IPS DF 6.9 (cell line): ENCODE results near the gene GRM5.

Experiments
- DNase-seq: peaks from one replicate; pipeline ENCODE4 v3.0.0-alpha.2; 2013; ENCODE audit warnings: low read depth, low spot score
- H3K27ac ChIP-seq: one replicate; pipeline ENCODE4 v1.5.1; 2013; ENCODE audit warnings: low read length, control low read depth
- H3K27me3 ChIP-seq: 2 replicates; pipeline ENCODE4 v1.6.1; 2013; ENCODE audit warnings: mild to moderate bottlenecking, low read length; ENCODE audit not compliant: control insufficient read depth, insufficient read depth
- H3K36me3 ChIP-seq: 2 replicates; pipeline ENCODE4 v1.6.1; 2013; ENCODE audit warnings: low read length; ENCODE audit not compliant: control insufficient read depth, insufficient read depth
- H3K4me1 ChIP-seq: 2 replicates; pipeline ENCODE4 v1.6.1; 2013; ENCODE audit warnings: low read length; ENCODE audit not compliant: control insufficient read depth, insufficient read depth
- H3K4me3 ChIP-seq: 2 replicates; pipeline ENCODE4 v1.5.1; 2013; ENCODE audit warnings: mild to moderate bottlenecking, low read length
- H3K9me3 ChIP-seq: 2 replicates; pipeline ENCODE4 v1.6.1; 2013; ENCODE audit warnings: low read length, inconsistent platforms; ENCODE audit not compliant: control insufficient read depth, insufficient read depth
- WGBS: extraction: QIAGEN DNeasy Blood & Tissue Kit; methylation state at CpG from one replicate; pipeline ENCODE4 v1.1.7; 2013; ENCODE audit warnings: mixed read lengths, missing lambda C conversion rate; ENCODE audit not compliant: insufficient read length, insufficient coverage; 5-methylcytosine and 5-hydroxymethylcytosine counted together

Gene GRM5

GRCh38 chr11:88594274-88594950, 471.4 kb downstream of the GRM5 start:
- H3K27ac ChIP-seq = no peak overlapping the region
- WGBS = no CpG with 5 or more reads among the region's 2 CpGs
- H3K4me1 ChIP-seq = no peaks in the 10 kb centered on the region
- no peak for DNase-seq
- H3K4me3 ChIP-seq = no peak overlapping the region
- H3K36me3 ChIP-seq = no peaks in the 10 kb centered on the region
- H3K9me3 ChIP-seq = no peaks in the 10 kb centered on the region
- H3K27me3 ChIP-seq = no peaks in the 10 kb centered on the region

DNA sequence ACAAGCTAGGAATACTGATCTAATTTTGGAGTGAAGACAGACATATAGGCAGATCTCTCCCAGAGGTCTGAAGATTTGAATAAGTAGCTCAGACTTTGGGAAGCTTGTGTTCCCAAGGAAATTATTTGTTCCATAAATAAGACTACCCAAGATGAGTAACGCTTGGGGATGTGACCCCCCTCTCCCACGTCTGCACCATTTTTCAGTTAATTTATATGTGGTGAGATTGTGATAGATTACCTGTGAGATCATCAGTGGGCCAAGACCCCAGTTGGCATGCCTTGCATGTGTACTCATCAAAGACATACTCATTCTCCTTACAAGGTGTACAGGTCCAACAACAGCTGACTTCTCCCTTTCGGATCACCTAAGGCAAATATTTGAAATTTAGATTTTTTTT, 475.4 kb downstream of the GRM5 start:
- no peaks in the 10 kb centered on the region for H3K4me1 ChIP-seq
- no peaks in the 10 kb centered on the region for H3K36me3 ChIP-seq
- no peaks in the 10 kb centered on the region for H3K27me3 ChIP-seq
- WGBS = no CpG with 5 or more reads among the region's 3 CpGs
- no peak for DNase-seq
- no peak overlapping the region for H3K4me3 ChIP-seq
- no peaks in the 10 kb centered on the region for H3K9me3 ChIP-seq
- H3K27ac ChIP-seq = no peak overlapping the region

DNA sequence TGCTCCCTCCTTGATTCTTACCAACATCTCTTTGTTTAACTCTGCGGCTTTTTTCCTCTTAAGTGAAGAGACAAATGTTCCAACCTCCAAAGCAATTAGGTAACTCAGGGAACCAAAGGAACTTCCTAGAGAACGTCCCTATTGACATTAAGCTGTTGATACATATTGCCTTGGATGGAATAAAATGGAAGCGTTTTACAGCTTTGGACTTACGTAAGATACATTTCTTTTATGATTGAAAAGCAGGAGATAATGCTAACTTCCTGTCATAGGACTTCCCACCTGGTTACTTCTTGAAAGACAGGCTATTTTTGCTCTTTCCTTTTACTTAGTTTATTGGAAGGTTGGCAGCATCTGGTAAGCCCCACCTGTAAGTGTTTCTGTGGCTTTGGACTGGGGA, 482.5 kb downstream of the GRM5 start:
- Histone ChIP-seq H3K27ac (no peak overlapping the region), H3K9me3 (no peaks in the 10 kb centered on the region), H3K27me3 (no peaks in the 10 kb centered on the region), H3K4me3 (no peak overlapping the region), H3K36me3 (no peaks in the 10 kb centered on the region), H3K4me1 (no peaks in the 10 kb centered on the region)
- no CpG with 5 or more reads among the region's 4 CpGs for WGBS
- DNase-seq = no peak

DNA sequence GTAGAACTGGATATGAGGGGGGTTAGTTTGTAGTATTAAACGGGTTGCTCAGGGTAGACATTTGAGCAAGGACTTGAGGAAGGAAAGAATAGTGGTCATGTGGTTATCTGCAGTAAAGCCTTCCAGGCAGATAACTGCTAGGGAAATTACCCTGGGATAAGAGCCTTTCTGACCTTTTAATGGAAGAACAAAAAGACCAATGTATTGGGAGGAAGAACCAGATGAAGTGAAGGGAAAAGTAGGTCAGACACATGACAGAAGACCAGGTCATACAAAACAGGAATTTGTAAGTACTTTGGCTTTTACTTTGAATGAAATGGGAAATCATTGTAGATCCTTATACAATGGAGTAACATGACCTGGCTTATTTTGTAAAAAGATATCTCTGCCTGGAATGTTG, 486.3 kb downstream of the GRM5 start:
- Histone ChIP-seq H3K4me3 (no peak overlapping the region), H3K9me3 (no peaks in the 10 kb centered on the region), H3K4me1 (no peaks in the 10 kb centered on the region), H3K36me3 (no peaks in the 10 kb centered on the region), H3K27me3 (no peaks in the 10 kb centered on the region), H3K27ac (no peak overlapping the region)
- 100% methylated on average over 1 of the region's 1 CpG for WGBS
- DNase-seq = no peak

DNA sequence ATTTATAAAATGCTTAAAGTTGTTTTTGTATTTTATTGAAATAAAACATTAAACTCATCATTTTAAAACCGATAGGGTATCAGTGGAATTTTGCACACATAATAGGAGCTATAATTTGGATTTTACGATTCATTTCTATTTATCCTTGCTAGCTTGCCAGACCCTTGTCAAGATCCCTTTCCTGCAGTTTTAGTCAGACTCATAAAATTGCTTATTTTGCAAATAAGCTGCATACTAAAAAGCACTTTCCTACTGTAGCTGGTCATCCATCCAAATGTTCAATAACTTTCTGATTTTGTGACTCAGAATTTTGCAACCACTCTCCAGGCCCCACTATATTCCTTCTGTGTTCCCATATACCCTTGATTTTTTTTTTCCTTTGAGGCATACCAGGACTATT, 489.0 kb downstream of the GRM5 start:
- no peaks in the 10 kb centered on the region for H3K9me3 ChIP-seq
- no peaks in the 10 kb centered on the region for H3K36me3 ChIP-seq
- DNase-seq = no peak
- H3K4me1 ChIP-seq = no peaks in the 10 kb centered on the region
- WGBS = no CpG with 5 or more reads among the region's 2 CpGs
- H3K27ac ChIP-seq = no peak overlapping the region
- H3K27me3 ChIP-seq = no peaks in the 10 kb centered on the region
- H3K4me3 ChIP-seq = no peak overlapping the region

DNA sequence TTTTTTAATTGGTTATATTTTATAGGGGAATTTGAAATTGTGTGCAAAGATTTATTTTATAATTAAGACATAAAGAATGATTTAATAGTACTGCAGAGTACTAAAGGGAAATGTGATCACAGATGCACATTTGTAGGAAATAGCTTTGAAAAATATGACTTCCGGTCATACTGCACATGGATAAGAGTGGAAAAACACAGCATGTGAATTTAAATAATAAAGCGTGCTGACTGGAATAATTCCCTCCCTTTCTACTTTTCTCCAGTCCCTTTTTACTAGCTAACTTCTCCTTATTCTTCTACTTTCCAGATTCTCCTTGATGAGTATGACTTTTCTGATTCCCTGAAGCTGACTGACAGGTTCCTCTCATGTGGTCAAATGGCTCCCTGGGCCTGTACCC, 489.9 kb downstream of the GRM5 start:
- Histone ChIP-seq H3K36me3 (no peaks in the 10 kb centered on the region), H3K4me1 (no peaks in the 10 kb centered on the region), H3K9me3 (no peaks in the 10 kb centered on the region), H3K27me3 (no peaks in the 10 kb centered on the region), H3K4me3 (no peak overlapping the region), H3K27ac (no peak overlapping the region)
- DNase-seq = no peak
- WGBS = no CpG with 5 or more reads among the region's 2 CpGs

GRCh38 chr11:88569342-88569741, 496.4 kb downstream of the GRM5 start:
- Histone ChIP-seq H3K9me3 (no peaks in the 10 kb centered on the region), H3K4me1 (no peaks in the 10 kb centered on the region; the same call in 1 of the 2 replicates), H3K27me3 (no peaks in the 10 kb centered on the region), H3K36me3 (no peaks in the 10 kb centered on the region), H3K4me3 (no peak overlapping the region), H3K27ac (no peak overlapping the region)
- no peak for DNase-seq

DNA sequence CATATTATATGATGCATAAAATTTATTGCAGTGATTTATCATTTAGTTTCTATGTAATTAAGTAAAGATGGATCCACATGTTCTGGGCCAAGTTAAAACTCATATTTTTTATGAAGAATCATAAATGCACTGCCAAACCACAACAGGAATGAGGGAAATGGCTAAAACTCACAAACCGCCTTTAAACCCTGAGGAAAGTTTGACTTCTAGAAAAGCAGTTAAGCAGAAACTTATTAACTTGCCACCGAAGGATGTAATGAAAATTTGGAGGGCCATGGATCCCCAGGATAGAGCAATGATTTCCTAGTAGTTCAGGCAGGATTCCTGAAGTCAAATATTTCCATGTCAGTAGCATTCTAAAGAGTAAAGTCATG, 510.0 kb downstream of the GRM5 start:
- Histone ChIP-seq H3K4me3 (no peak overlapping the region), H3K36me3 (no peaks in the 10 kb centered on the region), H3K27ac (no peak overlapping the region), H3K27me3 (no peaks in the 10 kb centered on the region), H3K9me3 (no peaks in the 10 kb centered on the region), H3K4me1 (no peaks in the 10 kb centered on the region; the same call in 1 of the 2 replicates)
- DNase-seq = no peak
- WGBS = no CpG with 5 or more reads among the region's 2 CpGs

- no peaks in the 10 kb centered on the region for H3K27me3 ChIP-seq
- no CpG with 5 or more reads among the region's 7 CpGs for WGBS
- no peaks in the 10 kb centered on the region for H3K36me3 ChIP-seq
- DNase-seq = no peak
- H3K4me3 ChIP-seq = no peak overlapping the region
- H3K9me3 ChIP-seq = no peaks in the 10 kb centered on the region
- no peaks in the 10 kb centered on the region; the same call in 1 of the 2 replicates for H3K4me1 ChIP-seq
- no peak overlapping the region for H3K27ac ChIP-seq
These were observed 510.6 kb downstream of the GRM5 start for GRCh38 chr11:88555018-88555828.

DNA sequence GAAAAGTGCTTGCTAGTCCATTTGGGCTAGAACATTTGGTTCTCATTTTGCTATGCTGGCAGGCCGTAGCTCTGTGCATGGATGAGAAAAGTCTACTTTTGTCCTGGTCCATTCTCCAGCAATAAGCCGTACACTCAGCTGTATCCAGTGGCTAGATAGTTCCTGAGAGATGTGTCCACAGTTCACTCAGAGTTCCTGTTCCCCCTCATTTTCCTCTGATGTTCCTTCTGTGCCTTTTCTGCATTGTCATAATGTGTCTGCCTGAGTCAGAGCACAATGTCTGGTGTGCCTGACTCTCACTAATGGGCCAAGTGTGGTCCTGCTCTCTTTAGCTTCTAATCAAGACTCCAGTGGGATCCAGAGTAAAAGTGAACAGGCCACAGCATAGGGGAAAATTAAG, 512.6 kb downstream of the GRM5 start:
- no peaks in the 10 kb centered on the region; the same call in 1 of the 2 replicates for H3K4me1 ChIP-seq
- no peak for DNase-seq
- H3K4me3 ChIP-seq = no peak overlapping the region
- H3K27me3 ChIP-seq = no peaks in the 10 kb centered on the region
- no peaks in the 10 kb centered on the region for H3K36me3 ChIP-seq
- no peaks in the 10 kb centered on the region for H3K9me3 ChIP-seq
- H3K27ac ChIP-seq = no peak overlapping the region
- WGBS = no CpG with 5 or more reads among the region's 2 CpGs
